Uterus (tissue), 4 donors: Measurements from ENCODE around the gene CCDC120. TPM values are rescaled to one million over a fixed set of nuclear protein-coding genes. Genes with fewer than 3 reads are reported as not detected.

Source experiments
- DNase-seq, 2 donors: peaks; one replicate each; pipeline ENCODE4 v3.0.0-alpha.2; 2019 to 2020
- H3K27ac ChIP-seq, 2 donors: fragments of 200-600 bp; sonication (generic); 1 replicate in 1 of 2; 2 replicates in 1 of 2; pipeline ENCODE4 v1.5.1; 2016 to 2018
- H3K27me3 ChIP-seq, 2 donors: fragments of 200-600 bp; sonication (generic); one replicate each; pipeline ENCODE4 v1.5.1; 2018 to 2019; ENCODE audit warnings: control low read depth in 1 of 2
- H3K36me3 ChIP-seq, 2 donors: fragments of 200-600 bp; sonication (generic); one replicate each; pipeline ENCODE4 v1.5.1; 2019; ENCODE audit warnings: control low read depth in 1 of 2
- H3K4me1 ChIP-seq, 2 donors: fragments of 200-600 bp; sonication (generic); one replicate each; pipeline ENCODE4 v1.5.1; 2018 to 2019; ENCODE audit warnings: control low read depth in 1 of 2
- H3K4me3 ChIP-seq, 2 donors: fragments of 200-600 bp; sonication (generic); 1 replicate in 1 of 2; 2 replicates in 1 of 2; pipeline ENCODE4 v1.5.1; 2018 to 2019; ENCODE audit warnings: mild to moderate bottlenecking in 1 of 2
- H3K9me3 ChIP-seq, 2 donors: fragments of 200-600 bp; sonication (generic); one replicate each; pipeline ENCODE4 v1.5.1; 2019; ENCODE audit warnings: control low read depth in 1 of 2
- CTCF ChIP-seq, 4 experiments: fragments of 200-600 bp in 2 of 4; fragments of 450-650 bp in 2 of 4; sonication (generic) in 2 of 4; IDR thresholded peaks; one replicate each; pipeline ENCODE4 v1.5.1; 2016 to 2019; ENCODE audit warnings: antibody characterized with exemption in 4 of 4, mild to moderate bottlenecking in 2 of 4, moderate library complexity in 1 of 4
- POLR2A ChIP-seq, 2 donors: fragments of 450-650 bp; IDR thresholded peaks; one replicate each; pipeline ENCODE4 v1.6.1; 2016; ENCODE audit warnings: antibody characterized with exemption in 2 of 2, mild to moderate bottlenecking in 1 of 2, moderate library complexity in 1 of 2
- intact Hi-C: fragments of 100-400 bp; cut with DNase I; formaldehyde crosslinking; loops from one replicate; pipeline ENCODE4 v1.15.1; 2023; ENCODE audit warnings: low total_unique reads
- small RNA-seq: library from RNA; depleted of rRNA; stranded (forward); fragments of <200 nt; gene quantifications from one replicate; pipeline ENCODE3, GENCODE V24; 2016
- total RNA-seq, 4 donors: library from RNA; depleted of rRNA in 3 of 4; stranded (reverse); fragments of >200 nt in 3 of 4; gene quantifications; one replicate each; pipeline versions ENCODE4 v1.1.0 to v1.2.4, GENCODE V29; 2014 to 2023
- donor health status: DM: yes; HTN: yes; CAD: no.

The CCDC120 gene
- total RNA-seq, 4 donors from 2014 or later, result 2.0 to 12.0 (median 4.2) TPM

GRCh38 chrX:49116716-49117115 is 57.9 kb downstream of the CCDC120 start:
- no peak for DNase-seq
- TF ChIP-seq POLR2A (IDR thresholded peaks at IDR 0.05) (no peak), CTCF (IDR thresholded peaks at IDR 0.05) (no peak)
- Histone ChIP-seq H3K4me1 (no peaks in the 10 kb centered on the region), H3K36me3 (no peaks in the 10 kb centered on the region), H3K27me3 (no peaks in the 10 kb centered on the region), H3K27ac (no peak overlapping the region), H3K4me3 (no peak overlapping the region), H3K9me3 (no peaks in the 10 kb centered on the region)
- intact Hi-C loops, result no loop called here

GRCh38 chrX:49117581-49117980 is 58.8 kb downstream of the CCDC120 start:
- TF ChIP-seq POLR2A (IDR thresholded peaks at IDR 0.05) (no peak), CTCF (IDR thresholded peaks at IDR 0.05) (no peak)
- no peaks in the 10 kb centered on the region for H3K36me3 ChIP-seq
- H3K4me3 ChIP-seq, result no peak overlapping the region

More at GRCh38 chrX:49117581-49117980, 58.8 kb downstream of the CCDC120 start:
- intact Hi-C loops, result no loop called here
- H3K9me3 ChIP-seq, result no peaks in the 10 kb centered on the region
- H3K27me3 ChIP-seq, result no peaks in the 10 kb centered on the region
- H3K27ac ChIP-seq, result no peak overlapping the region
- DNase-seq, result no peak
- no peaks in the 10 kb centered on the region for H3K4me1 ChIP-seq

Small RNAs within 50 kb of the gene (small RNA-seq; reads per million reads assigned to genes)
- gene RNU4-52P, result not detected

Other genes starting within 250 kb of the CCDC120 start
- under 1 TPM in 2 of 4 donors, not detected in 2; 0.41 to 0.46 TPM for gene ERAS, start 232.5 kb upstream of the CCDC120 start, total RNA-seq
- gene PCSK1N, start 223.4 kb upstream of the CCDC120 start, total RNA-seq, result 10 to 100 TPM in 1 of 4 donors, 1 to 10 TPM in 2, not detected in 1; 3.0 to 15.9 (median 3.4) TPM
- 10 to 100 TPM in 3 of 4 donors, 1 to 10 TPM in 1; 4.1 to 29.5 (median 17.2) TPM for gene TIMM17B, start 161.2 kb upstream of the CCDC120 start, total RNA-seq
- 10 to 100 TPM; 46.4 to 90.7 (median 70.3) TPM for gene PQBP1, start 161.1 kb upstream of the CCDC120 start, total RNA-seq
- gene SLC35A2, start 147.4 kb upstream of the CCDC120 start, total RNA-seq, result 10 to 100 TPM in 2 of 4 donors, 1 to 10 TPM in 2; 4.4 to 16.9 (median 11.1) TPM
- 10 to 100 TPM in 1 of 4 donors, 1 to 10 TPM in 2, not detected in 1; 4.8 to 16.8 (median 9.1) TPM for gene PIM2, start 140.0 kb upstream of the CCDC120 start, total RNA-seq
- 10 to 100 TPM in 3 of 4 donors, 1 to 10 TPM in 1; 8.5 to 58.7 (median 21.8) TPM for gene OTUD5, start 101.4 kb upstream of the CCDC120 start, total RNA-seq
- 1 to 10 TPM in 2 of 4 donors, under 1 TPM in 1, not detected in 1; 0.29 to 4.6 (median 3.2) TPM for gene KCND1, start 87.2 kb upstream of the CCDC120 start, total RNA-seq
- gene GRIPAP1, start 56.7 kb upstream of the CCDC120 start, total RNA-seq, result 10 to 100 TPM; 15.4 to 57.6 (median 22.0) TPM
- 10 to 100 TPM; 16.7 to 75.0 (median 38.7) TPM for gene TFE3, start 15.6 kb upstream of the CCDC120 start, total RNA-seq
- 10 to 100 TPM in 2 of 4 donors, 1 to 10 TPM in 1, under 1 TPM in 1; 0.77 to 45.2 (median 23.8) TPM for gene PRAF2, start 15.0 kb downstream of the CCDC120 start, total RNA-seq
- 10 to 100 TPM; 37.6 to 96.5 (median 58.7) TPM for gene WDR45, start 20.9 kb downstream of the CCDC120 start, total RNA-seq
- 10 to 100 TPM in 2 of 4 donors, 1 to 10 TPM in 2; 5.6 to 22.0 (median 12.8) TPM for gene GPKOW, start 64.7 kb downstream of the CCDC120 start, total RNA-seq
- 10 to 100 TPM in 1 of 4 donors, 1 to 10 TPM in 2, under 1 TPM in 1; 0.77 to 12.4 (median 5.2) TPM for gene MAGIX, start 103.8 kb downstream of the CCDC120 start, total RNA-seq
- gene PLP2, start 112.9 kb downstream of the CCDC120 start, total RNA-seq, result 100 to 1,000 TPM in 1 of 4 donors, 10 to 100 TPM in 1, 1 to 10 TPM in 2; 2.6 to 171 (median 23.3) TPM
- 10 to 100 TPM; 14.2 to 17.6 (median 15.8) TPM for gene PRICKLE3, start 127.4 kb downstream of the CCDC120 start, total RNA-seq
- gene SYP, start 141.2 kb downstream of the CCDC120 start, total RNA-seq, result 1 to 10 TPM in 3 of 4 donors, not detected in 1; 2.0 to 4.4 (median 3.0) TPM
- under 1 TPM in 2 of 4 donors, not detected in 2; 0.07 to 0.98 TPM for gene CACNA1F, start 174.3 kb downstream of the CCDC120 start, total RNA-seq
- gene CCDC22, start 176.5 kb downstream of the CCDC120 start, total RNA-seq, result 10 to 100 TPM in 2 of 4 donors, 1 to 10 TPM in 2; 1.0 to 15.3 (median 10.6) TPM
- gene FOXP3, start 205.7 kb downstream of the CCDC120 start, total RNA-seq, result not detected
- gene PPP1R3F, start 210.8 kb downstream of the CCDC120 start, total RNA-seq, result 10 to 100 TPM in 1 of 4 donors, 1 to 10 TPM in 3; 3.3 to 16.5 (median 8.0) TPM
- gene GAGE10, start 244.6 kb downstream of the CCDC120 start, total RNA-seq, result not detected